GM18867 (cell line): ENCODE results near the gene RUNX2.
A peak's percentile ranks its signal among the peaks of the same experiment; 100 is the strongest.

Source experiments
- ATAC-seq: cut with Tn5 transposase; IDR thresholded peaks from one replicate; pipeline ENCODE4 v1.9.1; 2021; ENCODE audit warnings: mild to moderate bottlenecking, moderate library complexity; ENCODE audit not compliant: unreplicated experiment

RUNX2 gene

GRCh38 chr6:45686841-45687569, 358.9 kb downstream of the RUNX2 start:
- ATAC-seq: no peak

- peak; percentile 84 for ATAC-seq
Measured at GRCh38 chr6:45687570-45687969, 359.4 kb downstream of the RUNX2 start.

GRCh38 chr6:45688180-45688579, 360.1 kb downstream of the RUNX2 start:
- no peak for ATAC-seq

GRCh38 chr6:45689926-45690615, 361.9 kb downstream of the RUNX2 start:
- ATAC-seq: no peak

GRCh38 chr6:45690846-45691245, 362.7 kb downstream of the RUNX2 start:
- ATAC-seq: no peak

- no peak for ATAC-seq
Measured at GRCh38 chr6:45691426-45691825, 363.3 kb downstream of the RUNX2 start.

- ATAC-seq: no peak
Measured at GRCh38 chr6:45692021-45692420, 363.9 kb downstream of the RUNX2 start.

- peak; percentile 41 for ATAC-seq
Measured at GRCh38 chr6:45696738-45697137, 368.6 kb downstream of the RUNX2 start.

- peak; percentile 71 for ATAC-seq
Measured at GRCh38 chr6:45697605-45698004, 369.5 kb downstream of the RUNX2 start.

- ATAC-seq: no peak
Measured at GRCh38 chr6:45698046-45698445, 369.9 kb downstream of the RUNX2 start.

GRCh38 chr6:45699663-45700062, 371.5 kb downstream of the RUNX2 start:
- no peak for ATAC-seq

GRCh38 chr6:45702849-45703739, 375.0 kb downstream of the RUNX2 start:
- no peak for ATAC-seq

GRCh38 chr6:45704056-45704800, 376.1 kb downstream of the RUNX2 start:
- ATAC-seq: no peak

GRCh38 chr6:45705137-45705855, 377.2 kb downstream of the RUNX2 start:
- ATAC-seq: no peak

GRCh38 chr6:45706319-45706718, 378.2 kb downstream of the RUNX2 start:
- peak; percentile 37 for ATAC-seq

GRCh38 chr6:45707176-45707575, 379.0 kb downstream of the RUNX2 start:
- ATAC-seq: peak; percentile 27

GRCh38 chr6:45709781-45710220, 381.7 kb downstream of the RUNX2 start:
- ATAC-seq: peak; percentile 61

GRCh38 chr6:45710304-45710821, 382.2 kb downstream of the RUNX2 start:
- peak; percentile 72 for ATAC-seq

GRCh38 chr6:45712076-45712475, 383.9 kb downstream of the RUNX2 start:
- ATAC-seq: no peak

GRCh38 chr6:45712786-45713185, 384.7 kb downstream of the RUNX2 start:
- no peak for ATAC-seq
